Left cardiac atrium (tissue), 4 donors: ENCODE measurements around the gene DYNC1LI1. TPM values are rescaled to one million over a fixed set of nuclear protein-coding genes. Genes with fewer than 3 reads are reported as not detected.

Experiments used
- ATAC-seq, 2 donors: fragments of 200-7000 bp; cut with Tn5 transposase; one replicate each; pipeline ENCODE4 v1.9.1; 2020; ENCODE audit warnings: mild to moderate bottlenecking in 2 of 2, moderate library complexity in 2 of 2
- DNase-seq: peaks from one replicate; pipeline ENCODE4 v3.0.0-alpha.2; 2020
- intact Hi-C, 2 donors: fragments of 100-400 bp; cut with DNase I; formaldehyde crosslinking; loops; one replicate each; pipeline versions ENCODE4 v1.14.1 to v1.15.1; 2022 to 2023
- total RNA-seq, 2 donors: library from RNA; stranded (reverse); fragmentation: NEBNext Ultra II Directional; extraction: Animal tissue kit (Norgen Biotek cat#: 25700); gene quantifications; one replicate each; pipeline ENCODE4 v1.2.1, GENCODE V29; 2021
- donor health status: DM: no; HTN: yes; CAD: no.
- donor health status: DM: no; HTN: yes; CAD: no; lungs with severe emphysema.
- donor health status: DM: yes; HTN: yes; CAD: no.
- donor health status: Dilated cardiomyopathy.

DYNC1LI1 gene
- total RNA-seq, 2 donors from 2014 or later: 34.3 to 38.4 TPM

GRCh38 chr3:32500231-32500630 is 70.4 kb downstream of the DYNC1LI1 start:
- no peak for ATAC-seq

GRCh38 chr3:32499585-32499984 is 71.1 kb downstream of the DYNC1LI1 start:
- DNase-seq: no peak
- intact Hi-C loops: no loop called here
- ATAC-seq: no peak

More at GRCh38 chr3:32500231-32500630, 70.4 kb downstream of the DYNC1LI1 start:
- DNase-seq: no peak
- intact Hi-C loops: no loop called here

- ATAC-seq: no peak
- intact Hi-C loops: no loop called here
- DNase-seq: no peak
These were observed 71.7 kb downstream of the DYNC1LI1 start for GRCh38 chr3:32498992-32499391.

GRCh38 chr3:32498252-32498651 is 72.4 kb downstream of the DYNC1LI1 start:
- DNase-seq: no peak
- no peak for ATAC-seq

GRCh38 chr3:32495609-32496008 is 75.0 kb downstream of the DYNC1LI1 start:
- ATAC-seq (no peak), DNase-seq (no peak)
- intact Hi-C loops: no loop called here

More at GRCh38 chr3:32498252-32498651, 72.4 kb downstream of the DYNC1LI1 start:
- intact Hi-C loops: no loop called here

GRCh38 chr3:32495085-32495484 is 75.6 kb downstream of the DYNC1LI1 start:
- intact Hi-C loops: no loop called here
- ATAC-seq (no peak), DNase-seq (no peak)

GRCh38 chr3:32493437-32494414 is 76.9 kb downstream of the DYNC1LI1 start:
- peak in 1 of 2 donors; percentile 47 for ATAC-seq

GRCh38 chr3:32492684-32493436 is 77.8 kb downstream of the DYNC1LI1 start:
- DNase-seq: no peak
- intact Hi-C loops: no loop called here
- peak in 1 of 2 donors; percentile 24 for ATAC-seq

More at GRCh38 chr3:32493437-32494414, 76.9 kb downstream of the DYNC1LI1 start:
- DNase-seq: no peak
- intact Hi-C loops: no loop called here

- ATAC-seq (peak in 1 of 2 donors; percentile 38), DNase-seq (no peak)
- intact Hi-C loops: no loop called here
These were observed 82.1 kb downstream of the DYNC1LI1 start for GRCh38 chr3:32488474-32489008.

GRCh38 chr3:32487781-32488473 is 82.7 kb downstream of the DYNC1LI1 start:
- DNase-seq (no peak), ATAC-seq (no peak)
- intact Hi-C loops: no loop called here

GRCh38 chr3:32484436-32484835 is 86.2 kb downstream of the DYNC1LI1 start:
- no peak for DNase-seq
- ATAC-seq: no peak

GRCh38 chr3:32483772-32484171 is 86.9 kb downstream of the DYNC1LI1 start:
- DNase-seq (no peak), ATAC-seq (no peak)
- intact Hi-C loops: no loop called here

More at GRCh38 chr3:32484436-32484835, 86.2 kb downstream of the DYNC1LI1 start:
- intact Hi-C loops: no loop called here

- intact Hi-C loops: no loop called here
- ATAC-seq (no peak), DNase-seq (no peak)
These were observed 88.0 kb downstream of the DYNC1LI1 start for GRCh38 chr3:32482693-32483092.

GRCh38 chr3:32481791-32482631 is 88.6 kb downstream of the DYNC1LI1 start:
- ATAC-seq (no peak), DNase-seq (no peak)
- intact Hi-C loops: no loop called here

GRCh38 chr3:32480604-32481003 is 90.1 kb downstream of the DYNC1LI1 start:
- no peak for ATAC-seq
- DNase-seq: no peak
- intact Hi-C loops: no loop called here
